Measurements from ENCODE around the gene GMPR.
"Not testable (repeated sequence)": the region's sequence is repeated elsewhere in the genome, so short reads cannot be mapped to it uniquely, and the experiment has no call there.

The GMPR gene

DNA sequence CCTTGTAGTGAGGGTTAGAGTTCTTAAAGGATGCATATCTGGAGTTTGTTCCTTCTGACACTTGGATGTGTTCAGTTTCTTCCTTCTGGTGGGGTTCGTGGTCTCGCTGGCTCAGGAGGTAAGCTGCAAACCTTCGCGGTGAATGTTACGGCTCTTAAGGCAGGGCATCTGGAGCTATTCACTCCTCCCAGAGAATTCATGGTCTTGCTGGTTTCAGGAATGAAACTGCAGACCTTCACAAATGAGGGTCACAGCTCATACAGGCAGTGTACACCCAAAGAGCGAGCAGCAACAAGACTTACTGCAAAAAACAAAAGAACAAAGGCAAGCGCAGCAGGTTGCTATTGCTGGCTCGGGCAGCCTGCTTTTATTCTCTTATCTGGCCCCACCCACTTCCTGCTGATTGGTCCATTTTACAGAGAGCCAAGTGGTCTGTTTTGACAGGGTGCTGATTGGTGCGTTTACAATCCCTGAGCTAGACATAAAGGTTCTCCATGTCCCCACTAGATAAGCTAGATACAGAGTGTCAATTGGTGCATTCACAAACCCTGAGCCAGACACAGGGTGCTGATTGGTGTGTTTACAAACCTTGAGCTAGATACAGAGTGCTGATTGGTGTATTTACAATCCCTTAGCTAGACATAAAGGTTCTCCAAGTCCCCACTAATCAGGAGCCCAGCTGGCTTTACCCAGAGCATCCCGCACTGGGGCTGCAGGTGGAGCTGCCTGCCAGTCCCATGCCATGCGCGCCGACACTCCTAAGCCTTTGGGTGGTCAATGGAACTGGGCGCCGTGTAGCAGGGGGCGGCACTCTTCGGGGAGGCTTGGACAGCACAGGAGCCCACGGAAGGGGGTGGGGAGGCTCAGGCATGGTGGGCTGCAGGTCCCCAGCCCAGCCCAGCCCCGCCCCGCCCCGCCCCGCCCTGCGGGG is 12.0 kb upstream of the GMPR start:
- not testable (repeated sequence) for DNase-seq

DNA sequence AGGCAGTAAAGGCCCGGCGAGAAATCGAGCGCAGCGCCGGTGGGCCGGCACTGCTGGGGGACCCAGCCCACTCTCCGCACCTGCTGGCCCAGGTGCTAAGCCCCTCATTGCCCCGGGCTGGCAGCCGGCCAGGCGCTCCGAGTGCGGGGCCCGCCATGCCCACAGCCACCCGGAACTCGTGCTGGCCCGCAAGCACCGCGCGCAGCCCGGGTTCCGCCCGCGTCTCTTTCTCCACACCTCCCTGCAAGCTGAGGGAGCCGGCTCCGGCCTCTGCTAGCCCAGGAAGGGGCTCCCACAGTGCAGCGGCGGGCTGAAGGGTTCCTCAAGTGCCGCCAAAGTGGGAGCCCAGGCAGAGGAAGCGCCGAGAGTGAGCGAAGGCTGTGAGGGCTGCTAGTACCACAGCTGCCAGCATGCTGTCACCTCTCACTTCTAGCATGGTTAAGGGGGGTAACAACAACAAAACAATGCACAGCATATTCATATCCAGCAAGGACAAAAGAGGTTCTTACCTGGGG is 11.3 kb upstream of the GMPR start:
- DNase-seq, result no peak

DNA sequence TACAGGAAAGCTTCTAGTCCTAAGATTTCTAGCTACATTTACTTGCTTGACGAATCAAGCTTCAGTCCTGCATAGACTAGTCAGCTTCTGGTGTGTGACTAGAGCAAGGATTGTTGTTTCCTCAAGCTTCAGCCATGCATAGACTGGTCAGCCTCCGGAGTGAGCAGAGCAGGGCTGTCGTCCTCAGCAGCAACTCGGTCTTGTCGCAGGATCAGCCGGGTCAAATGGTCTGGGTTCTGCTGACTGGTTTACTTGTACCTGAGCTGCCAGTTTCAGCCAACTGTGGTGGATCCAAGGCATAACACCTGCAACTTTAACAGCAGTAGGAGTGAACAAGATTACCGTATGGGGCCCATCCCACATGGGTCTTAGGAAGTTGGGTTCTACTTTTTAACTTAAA is 10.8 kb upstream of the GMPR start:
- DNase-seq, result no peak

DNA sequence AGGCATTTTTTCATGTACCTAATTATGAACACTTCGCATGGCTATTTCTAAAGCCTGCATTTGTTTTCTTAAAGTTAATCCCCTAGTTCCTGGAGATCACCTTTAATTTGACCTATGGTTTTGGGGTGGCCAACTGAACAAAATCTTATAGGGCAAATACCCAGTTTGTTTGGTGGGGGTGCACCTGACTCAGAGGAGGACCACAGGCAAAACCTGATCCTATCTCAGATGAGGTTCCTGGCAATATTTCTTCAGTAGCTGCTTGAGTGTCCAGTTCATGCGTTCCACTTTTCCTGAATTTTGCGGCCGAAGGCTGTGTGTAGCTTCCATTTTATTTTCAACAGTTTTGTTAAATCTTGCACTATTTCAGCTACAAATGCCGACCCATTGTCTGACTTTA is 10.3 kb upstream of the GMPR start:
- no peak for DNase-seq

DNA sequence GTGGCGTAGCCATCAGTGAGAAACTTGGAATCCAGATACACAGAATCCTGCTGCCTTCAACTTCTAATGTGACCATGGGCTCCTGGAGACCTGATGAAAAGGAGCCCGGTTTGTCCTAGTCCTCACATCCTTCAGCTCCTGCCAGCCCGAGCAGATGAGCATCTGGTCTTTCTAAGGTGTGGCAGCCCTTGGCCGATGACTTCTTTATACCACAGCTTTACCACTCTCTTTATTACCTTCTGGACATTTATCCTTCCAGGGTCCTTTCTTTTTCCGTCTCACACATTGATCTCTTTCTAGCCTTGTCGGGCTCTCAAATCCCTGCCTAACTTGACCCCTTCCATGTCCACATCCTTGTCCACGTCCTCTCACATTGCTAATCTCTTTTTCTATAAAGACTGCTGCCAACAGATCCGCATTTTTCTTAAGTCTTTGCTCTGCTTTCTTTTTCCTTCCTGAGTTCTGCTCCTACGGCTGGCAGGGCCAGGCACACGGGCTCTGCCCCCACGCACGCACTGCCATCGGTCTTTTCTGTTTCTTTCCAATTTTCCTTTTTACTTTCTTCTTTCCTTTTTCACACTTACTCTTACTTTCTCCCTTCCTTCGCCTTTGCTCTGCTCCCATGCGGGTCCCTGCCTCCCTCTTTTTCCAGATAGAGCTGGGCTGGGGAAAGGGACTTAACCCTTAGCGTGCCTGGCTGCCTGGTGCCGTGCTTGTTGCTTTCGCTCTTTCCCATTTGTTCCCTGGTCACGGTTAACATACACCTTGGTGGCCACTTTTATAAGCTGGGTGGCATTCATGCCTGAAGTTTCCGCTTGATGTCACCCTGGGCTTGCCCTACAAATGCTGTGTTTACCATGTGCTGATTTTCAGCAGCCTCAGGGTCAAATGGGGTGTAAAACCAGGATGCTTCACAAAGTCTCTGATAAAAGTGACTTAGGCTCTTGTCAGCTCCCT is 9.4 kb upstream of the GMPR start:
- no peak for DNase-seq

DNA sequence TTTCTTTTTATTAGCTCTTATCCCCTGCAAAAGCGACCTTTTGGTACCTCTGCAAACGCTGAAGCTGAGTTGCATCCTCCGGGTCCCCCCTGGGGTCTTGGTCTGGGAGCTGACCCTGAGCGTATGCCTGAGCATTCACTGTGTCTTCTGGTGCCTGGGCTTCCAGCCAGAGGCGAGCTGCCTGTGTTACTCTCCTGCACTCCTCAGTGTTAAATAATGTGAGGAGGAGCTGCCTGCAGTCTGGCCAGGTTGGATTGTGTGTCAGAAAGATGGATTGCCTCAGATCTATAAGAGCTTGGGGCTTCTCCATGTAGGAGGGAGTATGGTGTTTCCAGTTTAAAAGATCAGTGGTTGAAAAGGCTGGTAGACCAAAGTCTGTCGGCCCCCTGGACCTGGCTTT is 8.7 kb upstream of the GMPR start:
- DNase-seq, result no peak

DNA sequence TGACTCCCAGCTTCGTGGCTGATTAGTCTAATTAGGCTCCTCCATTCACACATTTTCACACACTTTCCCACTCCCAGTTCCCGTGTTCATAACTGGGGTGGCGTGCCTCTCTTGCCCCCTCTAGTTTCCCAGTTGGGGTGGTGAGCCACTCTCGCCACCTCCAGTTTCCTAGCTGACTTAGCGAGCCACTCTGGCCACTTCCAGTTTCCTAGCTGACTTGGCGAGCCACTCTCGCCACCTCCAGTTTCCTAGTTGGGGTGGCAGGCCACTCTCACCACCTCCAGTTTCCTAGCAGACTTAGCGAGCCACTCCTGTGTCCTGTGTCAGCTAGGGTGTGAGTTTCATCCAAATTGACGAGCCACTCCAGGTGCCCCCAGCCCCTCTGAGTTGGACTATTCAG is 7.4 kb upstream of the GMPR start:
- DNase-seq, result no peak

DNA sequence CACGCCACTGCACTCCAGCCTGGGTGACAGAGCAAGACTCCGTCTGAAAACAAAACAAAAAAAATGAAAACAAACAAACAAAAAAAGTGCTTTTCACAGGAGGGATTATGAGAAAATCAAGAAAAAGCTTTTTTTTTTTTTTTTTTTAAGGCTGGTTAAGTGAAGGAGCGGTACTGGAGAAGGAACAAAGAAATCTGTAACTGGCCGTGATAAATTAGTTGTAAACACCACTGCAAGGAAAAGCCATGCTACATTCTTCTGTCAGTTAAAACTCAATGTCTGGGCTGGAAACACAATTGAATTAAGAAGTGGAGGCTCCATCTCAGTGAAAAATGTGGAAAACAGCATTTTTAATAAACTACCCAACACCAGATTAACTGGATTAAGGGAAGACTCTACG is 6.3 kb upstream of the GMPR start:
- no peak for DNase-seq

DNA sequence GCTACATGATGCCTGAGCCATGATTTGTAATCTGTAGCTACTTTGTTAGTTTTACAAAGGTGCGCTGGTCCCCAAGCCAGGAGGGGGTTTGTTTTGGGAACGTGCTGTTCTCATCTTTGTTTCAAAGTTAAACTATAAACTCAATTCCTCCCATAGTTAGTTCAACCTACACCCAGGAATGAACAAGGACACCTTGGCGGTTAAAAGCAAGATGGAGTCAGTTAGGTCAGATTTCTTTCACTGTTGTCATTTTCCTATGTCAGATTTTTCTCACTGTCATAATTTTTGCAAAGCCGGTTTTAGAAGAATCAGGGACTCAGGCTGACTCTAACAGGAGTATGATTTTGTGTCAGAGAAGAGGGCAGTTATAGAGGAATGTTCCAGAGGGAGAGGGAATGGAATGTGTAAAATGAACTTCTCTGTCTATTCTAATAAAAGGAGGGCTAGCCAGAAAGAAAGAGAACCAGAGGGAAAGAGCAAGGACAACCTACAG is 2.3 kb upstream of the GMPR start:
- no peak for DNase-seq

DNA sequence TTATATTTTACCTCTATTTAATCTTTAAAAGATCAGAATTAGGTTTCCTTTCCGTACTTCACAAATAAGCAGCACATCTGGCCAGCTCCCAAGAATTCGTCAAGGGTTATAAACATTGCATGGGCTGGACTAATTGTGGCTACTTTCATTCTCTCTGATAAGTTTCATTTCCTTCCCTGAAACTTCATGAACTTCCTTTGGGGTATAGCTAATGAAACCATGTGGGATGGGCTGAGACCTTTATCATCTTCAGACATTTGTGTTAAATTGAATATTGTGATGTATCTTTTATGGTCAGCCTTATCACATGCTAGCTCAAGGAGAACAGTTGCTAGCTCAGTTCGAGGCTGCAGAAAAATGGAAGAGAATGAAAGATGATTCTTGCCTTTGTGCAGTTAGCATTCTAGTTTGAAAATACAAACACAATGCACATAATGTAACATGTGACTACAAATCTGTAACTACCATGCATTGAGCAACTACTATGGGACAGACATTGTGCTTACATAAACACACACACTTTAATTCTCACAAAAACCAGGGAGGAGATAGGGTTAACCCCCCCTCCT is 1.7 kb upstream of the GMPR start:
- no peak for DNase-seq

DNA sequence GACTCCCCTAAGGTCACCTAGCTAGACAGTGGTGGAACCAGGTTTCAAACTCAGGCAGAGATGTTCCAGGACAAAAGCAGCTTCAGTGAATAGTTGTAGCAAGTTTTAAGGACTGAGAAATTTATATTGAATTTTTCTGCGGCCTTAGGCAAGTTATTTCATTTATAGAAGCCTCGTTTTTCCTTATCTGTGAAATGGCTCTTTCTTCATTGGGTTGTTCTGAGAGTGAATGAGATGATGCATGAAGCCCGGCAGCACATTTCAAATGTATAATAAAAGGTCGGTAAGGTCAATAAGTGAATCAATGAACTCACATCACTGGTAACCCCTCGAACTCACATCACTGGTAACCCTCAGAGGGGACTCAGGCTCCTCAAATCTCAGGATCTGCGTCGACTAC is 1.1 kb upstream of the GMPR start:
- no peak for DNase-seq

DNA sequence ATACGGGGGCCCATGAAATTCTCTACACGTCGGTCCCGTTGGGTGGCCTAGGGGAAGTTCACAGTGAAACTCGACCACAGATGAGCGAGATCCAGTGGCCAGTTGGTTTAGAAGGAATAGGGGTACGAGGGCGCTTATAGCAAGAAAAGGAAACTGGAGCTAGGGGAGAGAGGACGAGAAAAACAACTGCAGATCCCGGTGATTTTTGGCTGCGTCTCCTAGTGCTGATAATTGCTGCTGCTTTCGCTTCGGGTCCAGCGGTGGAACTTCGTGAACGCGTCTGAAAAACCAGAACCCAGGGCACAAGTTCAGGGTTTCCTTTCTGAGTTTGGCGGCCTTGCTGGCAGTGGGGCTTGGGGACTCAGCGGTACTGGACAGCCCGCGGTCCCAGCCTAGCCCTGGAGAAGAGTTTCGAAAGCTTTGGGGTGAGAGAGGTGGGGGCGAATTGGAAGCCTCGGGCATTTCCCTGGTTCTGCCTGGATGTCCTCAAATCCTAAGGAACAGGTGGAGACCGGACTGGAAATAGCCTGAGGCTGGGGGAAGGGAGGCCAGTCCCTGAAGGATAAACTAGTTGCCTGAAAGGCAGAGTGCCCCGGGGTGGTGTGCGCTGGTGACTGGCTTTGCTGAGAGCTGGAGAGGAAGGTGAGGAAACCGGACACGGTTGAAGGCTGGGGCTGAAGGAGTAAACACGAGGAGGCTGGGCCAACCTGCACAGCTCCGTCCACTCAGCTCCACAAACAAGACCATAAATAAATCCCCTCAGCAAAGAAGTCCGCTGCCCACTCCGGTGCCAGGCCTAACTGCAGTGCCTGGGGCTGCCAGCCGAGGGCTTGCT is 793 bp downstream of the GMPR start:
- DNase-seq, result peak; percentile 42

DNA sequence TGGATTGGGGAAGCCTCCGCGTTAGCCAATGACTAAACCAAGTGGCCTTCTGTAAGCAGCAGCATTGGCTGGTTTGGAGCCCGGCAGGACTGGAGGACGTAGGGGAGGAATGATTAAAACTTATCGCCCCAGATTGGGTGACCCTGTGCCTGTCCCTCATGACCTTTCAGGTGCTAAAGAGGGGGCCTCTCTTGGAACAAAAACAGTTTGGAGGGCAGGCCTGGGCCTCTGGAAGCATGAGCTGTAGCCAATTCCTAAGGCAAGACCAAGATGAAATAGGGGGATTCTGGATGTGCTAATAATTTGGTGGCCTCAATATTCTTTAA is 1.4 kb downstream of the GMPR start:
- no peak for DNase-seq

DNA sequence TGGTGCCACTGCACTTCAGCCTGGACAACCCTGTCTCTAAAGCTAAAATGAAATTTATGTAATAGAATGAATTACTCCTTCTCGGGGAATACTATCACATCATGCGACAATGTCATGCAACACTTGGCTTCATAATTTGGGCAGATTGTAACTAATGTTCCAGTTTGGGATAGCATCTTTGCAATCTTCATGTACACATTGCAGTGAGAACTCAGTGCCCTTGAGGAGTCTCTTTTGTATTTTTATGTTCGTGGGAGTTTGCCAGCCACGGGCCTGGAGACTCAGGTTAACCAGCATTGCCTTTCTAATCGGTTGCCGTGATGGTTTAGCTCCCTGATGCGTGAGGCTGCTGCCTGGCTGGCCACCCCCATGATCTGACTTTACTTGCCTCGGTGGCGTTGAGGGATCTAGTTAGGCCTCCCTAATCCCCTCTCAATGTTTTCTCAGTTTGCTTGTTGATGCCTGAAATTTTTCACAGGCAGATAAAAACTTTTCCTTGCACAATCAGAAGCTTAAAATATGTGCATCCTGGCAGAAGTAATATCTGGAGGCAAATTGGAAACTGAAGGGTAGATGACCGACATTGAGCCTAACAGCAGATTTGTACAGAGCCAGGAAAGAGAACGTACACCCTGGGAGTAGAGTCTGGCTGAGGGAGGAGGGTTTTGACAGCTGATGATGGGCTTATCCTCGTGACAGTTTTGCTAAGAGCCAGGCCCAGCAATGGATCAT is 2.4 kb downstream of the GMPR start:
- no peak for DNase-seq

DNA sequence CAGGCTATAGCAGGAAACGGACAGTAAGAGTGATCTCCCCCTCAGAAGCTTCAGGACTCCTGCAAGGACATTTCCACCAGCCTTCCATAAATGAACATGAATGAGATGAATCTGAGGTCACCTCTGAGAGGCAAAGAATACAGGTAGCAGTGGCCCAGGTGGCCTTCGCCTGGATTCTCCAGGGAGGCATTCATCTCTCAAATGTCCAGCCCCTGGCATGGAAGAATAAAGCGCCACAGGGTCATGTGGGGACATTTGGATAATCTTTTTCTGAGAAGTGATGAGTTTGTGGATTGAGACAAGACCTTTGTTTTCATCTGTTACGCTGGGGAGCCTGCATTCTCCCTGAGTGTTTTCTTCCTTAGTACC is 2.9 kb downstream of the GMPR start:
- no peak for DNase-seq

DNA sequence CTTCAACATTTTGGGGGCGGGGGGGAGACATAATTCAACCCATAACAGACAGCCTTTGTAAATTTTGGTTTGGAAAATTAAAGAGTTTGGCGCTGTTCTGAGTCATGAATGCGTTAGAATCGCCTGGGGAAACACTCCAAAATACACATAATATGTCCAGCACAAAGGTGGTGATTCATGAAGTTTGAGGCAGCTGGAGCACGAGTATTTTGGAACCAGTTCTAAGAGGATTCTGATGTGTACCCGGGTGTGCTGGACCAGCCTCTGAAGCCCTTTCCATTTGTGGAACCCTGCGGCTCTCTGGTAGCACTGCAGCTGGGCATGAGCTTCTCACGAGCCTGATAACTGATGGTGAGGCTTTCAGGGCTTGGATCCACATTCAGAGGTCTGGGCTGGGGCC is 4.7 kb downstream of the GMPR start:
- DNase-seq, result no peak

DNA sequence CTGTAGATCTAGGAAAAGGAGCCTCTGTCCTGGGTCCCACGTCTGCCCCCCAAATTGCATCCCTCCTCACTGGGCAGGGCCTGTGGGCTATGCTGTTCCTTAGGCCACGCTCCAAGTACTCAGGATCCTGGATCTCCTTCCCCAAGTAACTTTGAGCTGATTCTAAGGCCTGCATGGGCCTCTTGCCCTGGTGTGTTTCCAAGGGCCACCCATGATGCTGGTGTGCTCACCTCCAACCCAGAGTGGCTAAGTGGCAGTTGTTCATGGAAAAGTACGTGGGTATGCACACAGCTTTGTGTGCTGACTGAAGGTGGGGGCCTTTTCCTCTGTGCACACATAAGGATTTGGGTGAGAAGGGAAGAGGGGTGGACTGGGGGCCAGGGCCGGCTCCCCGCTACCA is 5.3 kb downstream of the GMPR start:
- no peak for DNase-seq

DNA sequence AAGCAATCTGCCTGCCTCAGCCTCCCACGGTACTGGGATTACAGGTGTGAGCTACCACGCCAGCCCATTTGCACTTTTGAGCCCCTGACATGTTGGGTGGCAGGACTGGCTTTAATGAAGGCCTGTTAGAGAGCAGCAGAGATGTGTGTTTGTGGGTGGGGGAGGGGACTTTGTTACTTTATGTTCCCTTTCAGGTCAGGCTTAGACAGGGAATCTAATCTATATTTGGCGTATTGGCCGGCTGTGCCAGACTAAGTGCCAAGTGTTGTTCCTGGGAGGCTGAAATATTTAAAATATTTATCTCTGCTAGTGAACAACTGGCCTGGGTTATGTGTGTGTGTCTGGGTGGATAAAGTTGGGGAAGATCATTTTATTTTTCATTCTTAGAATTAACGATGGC is 6.1 kb downstream of the GMPR start:
- DNase-seq, result no peak

DNA sequence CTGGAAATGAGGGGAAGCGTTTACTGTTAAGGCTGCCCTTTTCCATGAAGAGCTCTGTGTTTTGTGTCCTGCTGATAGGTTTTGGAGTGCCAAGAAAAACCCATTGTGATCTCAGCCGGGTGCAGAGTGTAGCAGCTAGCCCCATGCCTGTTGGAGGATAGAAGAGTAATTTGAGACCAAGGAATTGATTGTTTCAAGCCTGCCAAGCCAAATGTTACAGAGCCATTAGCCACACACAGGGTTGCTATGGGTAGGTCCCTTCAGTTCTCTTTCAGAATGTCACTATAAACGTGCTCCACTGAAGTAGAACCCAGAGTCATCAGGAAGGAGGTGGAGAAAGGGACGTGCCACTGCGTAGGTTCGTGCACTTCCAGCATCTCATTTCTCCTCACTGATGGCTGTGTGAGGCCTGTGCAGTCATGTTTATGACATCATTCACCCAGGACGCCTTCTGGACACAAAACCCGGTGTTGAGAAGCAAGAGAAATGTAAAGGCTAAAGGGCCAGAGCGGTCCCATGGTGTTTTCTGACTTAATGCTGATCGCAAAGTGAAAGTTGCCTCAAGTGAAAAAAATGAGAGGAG is 6.6 kb downstream of the GMPR start:
- no peak for DNase-seq

DNA sequence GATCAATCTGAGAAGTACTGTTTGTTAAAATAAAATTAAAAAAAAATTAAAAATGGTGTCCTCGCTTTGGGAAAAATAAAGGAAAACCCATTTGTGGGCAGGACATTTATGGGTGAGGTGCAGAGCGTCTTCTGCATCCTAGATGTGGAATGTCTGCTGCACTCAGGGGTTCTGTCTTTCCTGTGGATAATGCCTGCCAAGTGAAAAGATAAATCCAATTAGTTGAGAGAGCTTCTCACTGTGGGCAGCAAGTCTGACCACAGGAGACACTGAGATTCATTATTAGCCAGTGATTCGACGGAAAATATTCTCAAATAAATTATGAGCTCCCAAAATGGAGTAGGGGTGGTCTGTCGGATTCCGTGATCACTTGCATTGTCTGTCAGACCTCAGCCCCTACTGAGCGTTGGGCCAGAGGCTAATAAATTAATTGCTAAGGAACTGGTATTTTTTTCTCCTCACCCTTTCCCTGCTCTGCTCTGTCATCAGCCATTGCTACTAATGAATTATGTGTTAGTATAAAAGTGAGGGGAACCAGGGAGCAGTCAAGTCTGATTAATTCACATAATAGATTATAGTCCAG is 10.0 kb downstream of the GMPR start:
- DNase-seq, result no peak

DNA sequence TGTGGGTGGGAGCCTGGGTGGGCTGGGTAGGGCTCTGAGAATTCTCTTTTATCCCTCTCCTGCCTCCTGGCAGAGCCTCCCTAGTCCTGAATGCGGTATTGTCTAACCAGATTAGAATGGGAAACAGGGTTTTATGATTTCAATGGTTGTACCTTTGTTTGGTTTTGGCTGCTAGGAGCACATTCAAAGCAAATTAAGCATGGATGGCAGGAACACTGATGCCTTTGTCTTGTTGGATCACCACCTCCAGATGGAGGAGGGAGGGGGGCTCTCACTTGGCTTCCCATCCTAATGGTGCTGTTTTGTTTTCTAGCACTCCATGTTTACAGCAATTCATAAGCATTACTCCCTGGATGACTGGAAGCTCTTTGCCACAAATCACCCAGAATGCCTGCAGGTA is 11.6 kb downstream of the GMPR start:
- DNase-seq, result no peak
